Measurements from ENCODE around the gene PIGQ.

- no peak for TF ChIP-seq EP300 (IDR thresholded peaks at IDR 0.05; ENCODE audit: borderline replicate concordance in 1 of 2, low read depth in 1 of 2, low read length in 1 of 2)
- no peak for TF ChIP-seq CTCF (IDR thresholded peaks at IDR 0.05)
- TF ChIP-seq FOSL2 (IDR thresholded peaks at IDR 0.05; ENCODE audit: borderline replicate concordance, low read depth) = no peak
Observed at GRCh38 chr16:576197-576822, 6.5 kb downstream of the PIGQ start.
